DMS 273 (cell line): ENCODE measurements around the gene ARHGEF16.

Source experiments
- DNase-seq: peaks from one replicate; lab custom pipeline; 2025; ENCODE audit not compliant: unreplicated experiment; lab: John Stamatoyannopoulos, UW

Gene ARHGEF16

GRCh38 chr1:3498986-3499385, 44.5 kb downstream of the ARHGEF16 start:
- DNase-seq: no peak

DNA sequence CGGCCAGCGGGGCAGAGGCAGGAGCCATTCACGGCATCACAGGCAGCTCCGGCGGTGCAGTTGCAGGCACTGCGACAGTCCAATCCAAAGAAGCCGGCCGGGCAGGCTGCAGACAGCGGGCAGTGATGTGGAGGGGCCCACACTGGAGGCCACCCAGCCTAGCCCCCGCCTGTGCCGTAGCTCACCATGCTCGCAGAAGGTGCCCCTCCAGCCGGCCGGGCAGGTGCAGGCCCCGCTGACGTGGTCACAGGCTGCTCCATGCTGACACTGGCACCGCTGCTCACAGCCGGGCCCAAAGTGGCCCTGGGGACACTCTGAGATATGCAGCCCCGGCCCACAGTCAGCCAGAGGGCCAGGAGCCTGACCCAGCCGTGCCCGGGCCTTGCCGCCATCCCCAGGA, 45.1 kb downstream of the ARHGEF16 start:
- DNase-seq: no peak

DNA sequence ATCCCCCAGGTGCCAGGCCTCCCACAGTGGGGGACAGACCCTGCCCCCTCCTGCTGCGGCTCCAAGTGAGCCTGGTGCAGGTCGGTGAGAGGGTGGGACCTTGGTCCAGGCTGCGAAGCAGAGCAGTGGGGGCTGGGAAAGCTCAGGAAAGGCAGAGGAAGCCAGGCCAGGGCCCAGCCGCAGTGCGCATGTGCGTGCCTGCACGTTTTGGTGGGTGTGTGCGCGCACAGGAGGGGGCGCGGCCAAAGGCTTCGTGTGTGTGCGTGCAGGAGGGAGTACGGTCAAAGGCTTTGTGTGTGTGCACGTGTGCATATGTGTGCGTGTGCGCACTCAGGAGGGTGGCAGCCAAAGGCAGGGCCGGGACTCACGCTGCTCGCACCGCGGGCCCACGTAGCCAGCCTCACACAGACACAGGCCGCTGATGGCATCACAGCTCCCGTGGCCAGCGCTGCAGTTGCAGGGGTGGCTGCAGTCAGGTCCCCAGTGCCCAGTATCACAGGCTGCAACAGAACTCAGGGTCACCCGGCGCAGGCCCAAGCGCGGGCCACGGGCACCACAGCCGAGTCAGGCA, 45.9 kb downstream of the ARHGEF16 start:
- no peak for DNase-seq

DNA sequence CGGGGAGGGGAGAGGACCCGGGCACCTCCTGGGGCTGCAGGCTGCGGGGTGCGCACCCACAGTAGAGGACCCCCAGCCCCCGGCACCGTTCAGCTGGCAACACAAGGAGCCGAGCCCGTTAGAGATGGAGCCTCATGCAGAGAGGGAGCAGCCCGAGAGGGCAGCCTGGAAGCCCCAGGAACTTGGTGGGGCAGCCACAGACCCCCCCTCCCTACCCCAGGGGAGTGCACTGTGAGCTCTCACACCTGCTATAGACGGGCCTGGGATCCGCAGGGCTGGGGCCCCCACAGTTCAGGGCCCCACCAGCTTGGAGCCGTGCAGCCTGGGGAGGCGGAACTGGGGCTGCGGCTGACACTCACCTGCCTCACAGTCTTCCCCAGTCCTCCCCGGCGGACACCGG, 47.0 kb downstream of the ARHGEF16 start:
- DNase-seq: no peak

- DNase-seq: peak; percentile 70
These were observed 47.6 kb downstream of the ARHGEF16 start for GRCh38 chr1:3501856-3502640.

GRCh38 chr1:3502641-3503524, 48.4 kb downstream of the ARHGEF16 start:
- no peak for DNase-seq

DNA sequence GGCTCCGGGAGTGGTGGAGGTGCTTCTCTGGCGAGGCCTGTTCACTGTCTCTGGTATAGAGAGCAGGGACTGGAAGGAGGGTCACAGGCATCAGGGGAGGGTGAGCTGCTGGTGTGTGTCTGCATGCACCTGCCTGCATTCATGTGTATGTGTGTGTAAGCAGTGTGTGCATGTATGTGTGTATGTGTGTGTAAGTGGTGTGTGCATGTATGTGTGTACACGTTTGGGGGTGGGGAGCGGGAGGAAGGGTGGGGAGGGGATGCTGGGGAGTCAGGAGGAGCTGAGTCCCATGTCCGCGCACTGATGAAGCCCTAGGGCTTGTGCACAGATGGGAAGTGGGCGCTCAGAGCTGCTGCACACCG, 49.0 kb downstream of the ARHGEF16 start:
- DNase-seq: no peak

DNA sequence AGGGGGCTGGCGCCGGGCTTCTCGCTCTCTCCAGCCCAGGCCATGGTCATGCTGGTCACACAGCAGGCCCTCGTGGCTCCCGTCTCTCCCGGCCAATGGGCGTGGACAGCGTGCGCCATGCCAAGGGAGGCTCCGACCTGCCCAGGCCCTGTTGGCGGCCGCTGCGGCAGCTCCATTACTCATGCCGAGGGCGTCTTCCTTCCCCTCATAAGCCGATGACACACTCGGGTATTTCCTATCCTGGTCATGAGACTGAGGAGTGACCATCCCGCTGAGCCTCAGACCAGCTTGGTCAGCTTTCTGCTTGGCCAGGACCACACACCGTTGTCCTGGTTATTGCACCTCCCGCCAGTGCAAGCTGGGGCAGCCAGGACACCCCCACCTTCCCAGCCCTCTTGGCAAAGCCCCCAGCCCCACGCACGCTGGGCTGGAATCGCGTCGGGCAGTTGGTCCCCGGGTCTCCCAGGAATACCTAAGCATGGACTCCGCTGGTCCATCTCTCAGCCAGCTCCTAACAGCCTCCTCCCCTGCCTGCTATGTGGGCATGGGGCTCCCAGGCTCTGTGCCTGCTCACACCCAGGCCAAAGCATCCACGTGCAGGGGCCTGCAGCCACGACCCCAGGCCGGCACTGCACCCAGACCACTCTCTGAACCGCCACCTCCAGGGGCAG, 49.8 kb downstream of the ARHGEF16 start:
- no peak for DNase-seq

GRCh38 chr1:3504822-3505153, 50.3 kb downstream of the ARHGEF16 start:
- DNase-seq: no peak

DNA sequence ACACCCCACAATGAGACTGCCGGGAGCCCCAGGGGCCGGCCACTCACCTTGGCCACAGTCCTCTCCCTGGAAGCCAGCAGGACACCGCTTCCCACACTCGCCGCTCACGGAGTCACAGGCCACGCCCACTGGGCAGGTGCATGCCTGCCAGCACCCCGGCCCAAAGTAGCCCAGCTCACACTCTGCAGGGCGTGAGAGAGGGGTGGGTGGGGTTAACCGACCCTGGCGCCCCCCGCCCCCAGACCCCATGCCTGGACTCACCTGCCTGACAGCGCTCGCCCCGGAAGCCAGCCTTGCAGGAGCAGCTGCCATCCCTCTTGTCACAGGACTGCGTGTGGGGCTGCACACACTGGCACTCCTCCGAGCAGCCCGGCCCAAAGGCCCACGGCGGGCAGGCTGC, 50.7 kb downstream of the ARHGEF16 start:
- no peak for DNase-seq

- no peak for DNase-seq
These were observed 51.6 kb downstream of the ARHGEF16 start for GRCh38 chr1:3506041-3506440.

DNA sequence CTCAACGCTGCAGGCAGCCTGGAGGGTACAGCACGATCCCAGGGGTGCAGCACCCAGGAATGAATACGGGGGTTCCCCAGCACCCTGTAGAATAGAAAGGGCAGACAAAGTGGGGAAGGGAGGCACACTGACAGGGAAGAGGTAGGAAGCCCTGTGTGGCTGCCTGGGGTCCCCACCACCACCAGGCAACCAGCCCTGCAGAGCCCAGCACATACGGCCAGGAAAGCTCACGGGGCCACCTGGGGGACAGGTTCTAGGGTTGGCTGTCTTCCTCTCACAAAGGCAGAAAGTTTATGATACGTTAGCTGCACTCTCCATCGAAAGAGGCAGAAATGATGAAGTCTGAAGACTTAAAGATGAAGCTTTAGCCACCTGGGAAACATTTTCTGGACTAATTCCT, 52.5 kb downstream of the ARHGEF16 start:
- no peak for DNase-seq

GRCh38 chr1:3507636-3508275, 53.3 kb downstream of the ARHGEF16 start:
- DNase-seq: no peak

GRCh38 chr1:3508757-3509415, 54.4 kb downstream of the ARHGEF16 start:
- no peak for DNase-seq

DNA sequence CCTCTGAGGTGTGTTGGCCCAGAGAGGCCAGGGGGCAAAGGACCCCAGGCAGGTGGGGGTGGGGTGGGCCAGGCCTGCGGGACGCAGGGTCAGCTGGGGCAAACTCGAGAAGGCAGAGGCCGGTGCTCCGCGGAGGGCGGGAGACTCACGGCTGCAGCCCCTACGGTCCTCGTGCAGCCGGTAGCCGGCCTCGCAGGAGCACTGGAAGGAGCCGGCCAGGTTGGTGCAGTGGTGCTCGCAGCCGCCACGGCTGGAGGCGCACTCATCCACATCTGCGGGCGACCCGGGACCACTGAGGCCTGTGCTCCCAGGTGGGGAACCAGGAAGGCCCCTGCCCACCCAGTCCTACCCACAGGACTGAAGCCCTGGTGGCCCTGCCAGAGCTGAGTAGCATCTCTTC, 55.3 kb downstream of the ARHGEF16 start:
- DNase-seq: no peak

GRCh38 chr1:3510136-3510955, 55.9 kb downstream of the ARHGEF16 start:
- DNase-seq: no peak

DNA sequence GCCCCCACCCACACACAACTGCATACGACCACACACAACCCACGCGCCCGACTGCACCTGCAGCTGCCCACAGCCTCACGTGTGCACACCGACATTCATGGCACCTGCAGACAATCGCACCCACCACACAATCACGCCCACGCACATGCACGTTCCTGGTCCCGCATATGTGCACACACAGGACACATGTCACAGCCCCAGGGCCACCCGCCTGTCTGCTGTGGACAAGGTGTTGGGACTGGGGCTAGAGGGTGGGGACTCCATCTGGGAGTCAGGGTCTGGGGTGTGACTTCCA, 56.4 kb downstream of the ARHGEF16 start:
- no peak for DNase-seq

DNA sequence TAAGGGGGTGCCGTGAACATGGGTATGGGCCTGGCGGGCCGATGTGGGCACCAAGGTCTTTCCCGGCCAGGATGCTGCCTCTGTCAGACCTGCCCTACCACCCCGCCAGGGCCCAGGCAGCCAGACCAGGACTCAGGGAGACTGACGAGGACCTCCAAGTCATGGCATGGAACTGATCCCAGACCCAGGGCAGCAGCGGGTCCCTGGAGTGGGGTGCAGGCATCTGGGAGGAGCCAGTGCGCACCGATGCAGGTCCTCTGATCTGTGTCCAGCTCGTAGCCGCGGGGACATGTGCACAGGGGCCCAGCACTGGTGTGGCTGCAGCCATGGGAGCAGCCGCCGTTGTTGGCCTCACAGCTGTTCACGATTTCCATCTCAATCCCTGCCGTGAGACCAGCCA, 56.8 kb downstream of the ARHGEF16 start:
- no peak for DNase-seq

GRCh38 chr1:3511856-3512255, 57.4 kb downstream of the ARHGEF16 start:
- no peak for DNase-seq

DNA sequence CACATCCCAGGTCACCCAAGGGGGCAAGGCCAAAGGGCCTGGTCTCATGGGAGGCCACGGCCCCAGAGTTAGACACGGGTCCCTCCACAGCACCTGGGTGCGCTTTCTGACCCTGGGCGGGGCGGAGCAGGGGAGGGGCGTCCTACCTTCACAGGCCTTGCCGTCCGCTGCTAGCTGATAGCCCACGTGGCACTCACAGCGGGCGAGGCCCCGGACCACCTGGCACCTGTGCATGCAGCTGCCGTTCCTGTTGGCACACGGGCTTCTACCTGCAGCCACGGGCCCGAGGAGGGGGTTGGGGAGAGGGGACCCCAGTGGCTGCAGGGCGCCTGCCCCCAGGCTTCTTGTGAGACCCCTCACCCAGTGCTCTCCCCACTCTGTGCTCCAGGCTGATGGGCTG, 59.9 kb downstream of the ARHGEF16 start:
- no peak for DNase-seq
